Measurements from ENCODE around the gene GRAMD4. TPM values are rescaled to one million over a fixed set of nuclear protein-coding genes. Genes with fewer than 3 reads are reported as not detected.
"Not testable (repeated sequence)": the region's sequence is repeated elsewhere in the genome, so short reads cannot be mapped to it uniquely, and the experiment has no call there.

The GRAMD4 gene
- total RNA-seq, 2 donors from 2014 or later, result 33.8 to 42.4 TPM

DNA sequence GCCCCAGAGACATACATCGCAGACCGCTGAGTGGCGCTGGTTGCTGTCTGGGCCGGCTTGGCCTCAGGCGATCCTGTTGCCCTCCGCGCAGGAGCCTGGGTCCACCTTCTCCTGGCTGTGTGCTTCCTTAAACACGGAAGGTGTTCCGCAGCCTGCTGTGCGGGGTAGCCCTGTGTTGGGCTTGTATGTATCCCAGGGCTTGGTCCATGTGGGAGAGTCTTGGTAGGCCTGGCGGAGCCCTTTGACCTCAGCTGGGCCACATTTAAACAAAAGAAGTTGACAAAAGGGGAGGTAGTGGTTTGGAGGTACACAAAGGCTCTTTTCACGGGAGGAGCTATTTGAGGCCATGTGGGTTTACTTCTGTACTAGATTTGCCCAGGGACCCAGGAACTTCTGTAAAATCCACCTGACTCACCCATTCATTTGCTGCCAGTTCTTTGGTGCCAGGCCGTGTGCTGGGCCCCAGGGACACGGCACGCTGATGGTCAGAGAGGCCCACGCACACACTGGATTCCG, 11.0 kb upstream of the GRAMD4 start:
- H3K9me3 Mint-ChIP-seq, result peaks cover 3 to 4% of the 10 kb centered on the region in 2 donors
- peaks cover under 1 to 4% of the 10 kb centered on the region in 2 donors for H3K36me3 Mint-ChIP-seq
- H3K27ac Mint-ChIP-seq, result no peak overlapping the region
- ATAC-seq, result no peak
- no peak for DNase-seq (ENCODE audit: low spot score in 2 of 2)

GRCh38 chr22:46609724-46610201, 10.4 kb upstream of the GRAMD4 start:
- ATAC-seq (no peak), DNase-seq (ENCODE audit: low spot score in 2 of 2) (no peak)
- Mint-ChIP-seq H3K9me3 (peaks cover 3 to 4% of the 10 kb centered on the region in 2 donors), H3K36me3 (peaks cover 0 to 4% of the 10 kb centered on the region in 2 donors), H3K27ac (no peak overlapping the region)

DNA sequence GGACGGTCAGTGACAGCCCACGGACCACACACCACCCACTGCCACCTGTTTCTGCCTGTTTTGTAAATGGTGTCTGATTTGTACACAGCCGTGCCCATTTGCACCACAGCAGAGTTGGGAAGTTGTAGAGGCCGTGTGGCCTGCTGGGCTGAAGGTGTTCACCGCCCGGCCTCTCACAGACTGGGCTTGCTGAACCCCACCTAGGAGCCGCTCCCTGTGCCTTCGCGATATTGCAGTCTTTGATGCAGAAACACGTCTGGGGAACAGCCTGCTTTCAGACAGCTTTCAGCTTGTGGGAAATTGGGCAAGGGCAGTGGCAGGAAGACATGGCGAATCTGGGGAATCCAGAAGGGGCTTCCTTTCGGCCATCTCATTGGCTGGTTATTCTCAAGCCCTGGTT, 9.8 kb upstream of the GRAMD4 start:
- H3K9me3 Mint-ChIP-seq, result peaks cover 1 to 2% of the 10 kb centered on the region in 2 donors
- H3K36me3 Mint-ChIP-seq, result peaks cover 0 to 2% of the 10 kb centered on the region in 2 donors
- ATAC-seq (no peak), DNase-seq (ENCODE audit: low spot score in 2 of 2) (no peak)
- peak overlapping the region in 1 of 2 donors; percentile 14 for H3K27ac Mint-ChIP-seq

GRCh38 chr22:46611189-46611588, 9.0 kb upstream of the GRAMD4 start:
- no peak for DNase-seq (ENCODE audit: low spot score in 2 of 2)
- Mint-ChIP-seq H3K27ac (no peak overlapping the region), H3K9me3 (no peaks in the 10 kb centered on the region), H3K36me3 (no peaks in the 10 kb centered on the region)
- ATAC-seq, result no peak

- DNase-seq (ENCODE audit: low spot score in 2 of 2) (no peak), ATAC-seq (no peak)
- H3K9me3 Mint-ChIP-seq, result no peaks in the 10 kb centered on the region
- no peaks in the 10 kb centered on the region for H3K36me3 Mint-ChIP-seq
- peak overlapping the region; percentile 89 to 92 for H3K27ac Mint-ChIP-seq
Observed at GRCh38 chr22:46612341-46612903, 7.8 kb upstream of the GRAMD4 start.

DNA sequence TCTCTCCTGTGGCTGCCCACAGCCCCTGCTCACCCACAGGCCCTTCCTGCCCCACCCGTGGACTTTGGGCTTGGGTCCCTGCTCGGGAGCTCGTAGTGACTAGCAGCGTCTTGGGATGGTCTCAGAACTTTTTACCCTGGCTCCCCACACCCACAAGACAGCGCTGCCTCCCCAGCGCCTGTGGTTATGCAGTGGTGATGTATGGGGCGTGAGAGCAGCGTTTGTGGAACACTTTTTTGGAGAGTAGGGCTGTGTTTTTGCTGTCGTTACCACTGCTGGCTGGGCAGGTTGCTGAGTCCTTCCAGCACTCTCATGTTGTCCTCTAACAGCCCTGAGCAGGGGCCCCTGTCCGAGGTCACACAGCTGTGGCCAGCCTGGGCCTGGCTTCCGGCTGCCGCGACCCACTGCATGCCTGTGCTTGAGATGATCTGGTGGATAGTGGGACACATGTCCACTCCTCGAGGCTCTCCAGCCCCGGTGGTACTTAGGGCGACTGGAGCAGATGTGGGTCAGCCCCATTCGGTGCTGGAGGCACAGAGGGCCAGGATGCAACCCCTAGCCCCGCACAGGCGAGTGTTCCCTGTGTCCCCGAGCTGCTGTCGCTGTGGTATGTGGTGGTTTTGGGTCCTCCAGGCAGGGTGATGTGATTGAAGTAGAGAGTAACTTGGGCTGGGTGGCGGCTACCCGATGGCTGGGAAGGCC, 7.1 kb upstream of the GRAMD4 start:
- Mint-ChIP-seq H3K36me3 (no peaks in the 10 kb centered on the region), H3K27ac (peak overlapping the region; percentile 89 to 92), H3K9me3 (no peaks in the 10 kb centered on the region)
- DNase-seq (ENCODE audit: low spot score in 2 of 2), result peak; percentile 23 to 63
- ATAC-seq, result peak; percentile 56 to 67

- Mint-ChIP-seq H3K36me3 (no peaks in the 10 kb centered on the region), H3K9me3 (no peaks in the 10 kb centered on the region), H3K27ac (peak overlapping the region; percentile 89 to 92)
- ATAC-seq, result peak; percentile 36 to 37
- DNase-seq (ENCODE audit: low spot score in 2 of 2), result peak in 1 of 2 donors; percentile 21
Observed at GRCh38 chr22:46613606-46614021, 6.6 kb upstream of the GRAMD4 start.

- peak; percentile 79 to 87 for ATAC-seq
- Mint-ChIP-seq H3K9me3 (no peaks in the 10 kb centered on the region), H3K36me3 (no peaks in the 10 kb centered on the region), H3K27ac (peak overlapping the region; percentile 89 to 92)
- peak; percentile 68 to 73 for DNase-seq (ENCODE audit: low spot score in 2 of 2)
Observed at GRCh38 chr22:46614025-46614931, 5.9 kb upstream of the GRAMD4 start.

- ATAC-seq (no peak), DNase-seq (ENCODE audit: low spot score in 2 of 2) (no peak)
- Mint-ChIP-seq H3K9me3 (no peaks in the 10 kb centered on the region), H3K36me3 (no peaks in the 10 kb centered on the region), H3K27ac (no peak overlapping the region)
Observed at GRCh38 chr22:46617207-46617985, 2.8 kb upstream of the GRAMD4 start.

DNA sequence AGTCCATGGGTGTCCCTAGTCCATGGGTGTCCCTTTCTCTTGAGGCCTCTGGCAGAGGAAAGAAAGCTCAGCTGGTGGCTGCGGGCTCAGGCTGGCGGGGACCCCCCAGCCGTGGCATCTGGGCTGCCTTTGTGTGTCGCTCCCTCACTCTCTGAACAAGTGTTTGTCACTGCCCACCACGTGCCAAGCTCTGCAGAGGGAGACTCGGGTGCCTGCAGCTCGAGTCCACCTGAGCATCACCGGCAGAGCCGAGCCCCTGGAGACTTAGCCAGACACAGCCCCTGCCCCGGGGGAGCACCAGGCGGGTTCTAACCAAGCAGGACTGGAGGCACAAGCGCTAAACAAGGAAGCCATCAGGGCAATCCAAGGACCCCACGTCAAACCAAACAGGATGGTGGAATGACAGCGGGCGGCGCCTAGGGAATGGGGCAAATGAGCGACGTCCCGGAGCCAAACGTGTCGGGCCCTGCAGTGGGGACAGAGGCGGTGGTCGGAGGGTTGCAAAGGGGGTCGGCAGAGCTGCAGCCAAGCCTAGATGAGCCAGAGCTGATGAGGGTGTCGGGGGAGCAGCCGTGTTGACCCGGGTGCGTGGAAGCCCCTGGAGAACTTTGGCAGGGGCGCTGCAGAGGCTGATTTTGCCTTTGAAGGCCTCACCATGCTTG, 2.1 kb upstream of the GRAMD4 start:
- Mint-ChIP-seq H3K36me3 (no peaks in the 10 kb centered on the region), H3K27ac (peak overlapping the region in 1 of 2 donors; percentile 22), H3K9me3 (no peaks in the 10 kb centered on the region)
- no peak for DNase-seq (ENCODE audit: low spot score in 2 of 2)
- ATAC-seq, result no peak

GRCh38 chr22:46618667-46619066, 1.5 kb upstream of the GRAMD4 start:
- H3K9me3 Mint-ChIP-seq, result no peaks in the 10 kb centered on the region
- ATAC-seq (no peak), DNase-seq (ENCODE audit: low spot score in 2 of 2) (no peak)
- H3K27ac Mint-ChIP-seq, result no peak overlapping the region
- no peaks in the 10 kb centered on the region for H3K36me3 Mint-ChIP-seq

GRCh38 chr22:46619240-46619829, 851 bp upstream of the GRAMD4 start:
- DNase-seq (ENCODE audit: low spot score in 2 of 2) (no peak), ATAC-seq (no peak)
- H3K27ac Mint-ChIP-seq, result no peak overlapping the region
- no peaks in the 10 kb centered on the region for H3K36me3 Mint-ChIP-seq
- H3K9me3 Mint-ChIP-seq, result no peaks in the 10 kb centered on the region

DNA sequence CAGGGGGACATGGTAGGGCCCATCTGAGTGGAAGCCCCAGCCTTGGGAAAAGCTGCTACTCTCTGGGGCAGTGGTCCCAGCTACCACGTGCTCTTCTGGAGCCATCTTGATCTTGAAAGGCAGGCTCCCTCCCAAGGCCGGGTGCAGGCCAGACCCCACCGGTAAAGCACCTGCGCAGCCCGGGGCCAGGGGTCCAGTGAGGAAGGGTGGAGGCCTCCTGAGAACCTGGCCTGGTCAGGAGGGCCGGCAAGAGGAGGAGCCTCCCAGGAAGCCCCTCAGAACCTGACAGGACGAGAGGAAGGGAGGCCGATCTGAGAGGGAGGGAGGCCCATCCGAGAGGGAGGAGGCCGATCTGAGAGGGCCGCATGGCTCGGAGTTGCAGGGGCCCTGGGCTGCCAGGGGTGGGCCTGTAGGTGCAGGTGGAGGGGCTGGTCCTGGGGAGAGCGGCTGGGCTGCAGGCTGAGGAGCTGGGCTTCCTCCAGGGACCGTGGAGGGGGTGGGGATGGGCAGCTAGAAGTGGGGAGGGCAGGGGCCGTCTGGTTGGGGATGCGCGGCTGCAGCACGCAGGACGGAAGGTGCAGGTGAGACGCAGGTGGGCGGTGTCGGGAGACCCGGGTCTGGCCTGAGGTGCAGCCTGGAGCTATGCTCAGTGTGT, 529 bp downstream of the GRAMD4 start:
- no peaks in the 10 kb centered on the region for H3K9me3 Mint-ChIP-seq
- H3K27ac Mint-ChIP-seq, result peak overlapping the region in 1 of 2 donors; percentile 27
- peak in 1 of 2 donors; percentile 14 for ATAC-seq
- H3K36me3 Mint-ChIP-seq, result no peaks in the 10 kb centered on the region
- DNase-seq (ENCODE audit: low spot score in 2 of 2), result no peak

GRCh38 chr22:46621243-46621930, 1.2 kb downstream of the GRAMD4 start:
- ATAC-seq; H3K36me3 Mint-ChIP-seq; DNase-seq (ENCODE audit: low spot score in 2 of 2); H3K9me3 Mint-ChIP-seq: not testable (repeated sequence)
- H3K27ac Mint-ChIP-seq, result peak overlapping the region in 1 of 2 donors; percentile 27

Measured in activated naive CD4-positive, alpha-beta T cell treated with anti-CD3 and anti-CD28 coated beads, Interleukin-2, amount 50 U/mL, for 72 hours (primary cell).